GM15510 (cell line): ENCODE results near the gene SMDT1.
A peak's percentile ranks its signal among the peaks of the same experiment; 100 is the strongest.
"Not testable (repeated sequence)": the region's sequence is repeated elsewhere in the genome, so short reads cannot be mapped to it uniquely, and the experiment has no call there.

Source experiments
- POLR2A ChIP-seq: IDR thresholded peaks from 3 replicates; pipeline ENCODE4 v1.6.1; 2011; ENCODE audit warnings: borderline replicate concordance; ENCODE audit not compliant: insufficient read length; ENCODE audit errors: extremely low read depth

SMDT1 gene

DNA sequence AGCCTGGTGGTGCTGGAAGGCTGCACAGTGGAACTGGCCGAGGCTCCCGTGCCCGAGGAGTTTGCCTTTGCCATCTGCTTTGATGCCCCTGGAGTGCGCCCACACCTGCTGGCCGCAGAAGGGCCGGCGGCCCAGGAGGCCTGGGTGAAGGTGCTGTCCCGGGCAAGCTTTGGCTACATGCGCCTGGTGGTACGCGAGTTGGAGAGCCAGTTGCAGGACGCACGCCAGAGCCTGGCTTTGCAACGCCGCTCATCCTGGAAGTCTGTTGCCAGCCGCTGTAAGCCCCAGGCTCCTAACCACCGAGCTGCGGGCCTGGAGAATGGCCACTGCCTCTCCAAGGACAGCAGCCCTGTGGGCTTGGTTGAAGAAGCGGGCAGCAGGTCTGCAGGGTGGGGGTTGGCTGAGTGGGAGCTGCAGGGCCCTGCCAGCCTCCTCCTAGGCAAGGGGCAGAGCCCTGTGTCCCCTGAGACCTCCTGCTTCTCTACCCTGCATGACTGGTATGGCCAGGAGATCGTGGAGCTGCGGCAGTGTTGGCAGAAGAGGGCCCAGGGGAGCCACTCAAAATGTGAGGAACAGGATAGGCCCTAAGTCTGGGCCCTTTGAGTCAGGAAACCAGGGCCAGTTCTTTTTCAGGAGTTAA lies 1.9 kb upstream of the SMDT1 start:
- TF ChIP-seq POLR2A, result no peak

DNA sequence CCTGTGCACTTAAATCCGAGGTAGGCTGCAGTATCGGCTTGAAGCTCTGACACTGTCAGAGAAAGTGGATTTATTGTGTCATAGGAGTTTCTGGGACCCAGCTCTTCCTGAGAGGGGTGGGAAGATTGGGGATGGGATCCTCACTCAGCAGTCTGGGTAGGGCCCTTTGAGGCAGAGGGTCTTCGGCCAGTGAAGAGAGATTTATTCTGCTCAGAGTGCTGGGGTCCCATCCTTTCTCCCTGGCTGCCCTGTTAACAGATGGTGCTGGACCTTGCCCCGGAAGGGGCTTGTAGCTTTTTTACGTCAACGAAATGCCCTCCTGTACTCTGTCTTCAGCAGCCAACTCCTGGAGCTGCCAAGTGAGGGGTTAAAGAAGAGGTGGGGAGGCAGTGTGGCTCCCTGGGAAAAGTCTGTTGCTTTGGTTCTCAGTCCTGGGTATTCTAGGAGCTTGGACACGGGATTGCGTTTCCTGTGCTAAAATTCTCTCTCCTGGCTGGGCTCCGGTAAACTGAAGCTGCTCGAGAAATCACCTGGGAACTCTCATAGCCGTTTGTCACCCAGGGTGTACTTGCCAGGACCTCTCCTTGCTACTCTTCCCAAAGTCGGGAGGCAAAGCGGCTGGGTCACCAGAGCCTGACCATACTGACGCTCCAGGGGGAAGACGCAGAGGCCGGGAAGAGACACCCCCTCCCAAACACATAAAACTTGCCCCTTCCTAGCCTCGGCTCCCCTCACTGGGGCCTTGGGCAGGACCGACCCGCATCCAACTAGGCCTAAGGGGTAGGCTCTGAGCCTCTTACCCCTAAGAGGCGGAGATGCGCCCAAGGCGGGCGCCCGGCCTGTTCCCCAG lies 806 bp upstream of the SMDT1 start:
- TF ChIP-seq POLR2A, result no peak

DNA sequence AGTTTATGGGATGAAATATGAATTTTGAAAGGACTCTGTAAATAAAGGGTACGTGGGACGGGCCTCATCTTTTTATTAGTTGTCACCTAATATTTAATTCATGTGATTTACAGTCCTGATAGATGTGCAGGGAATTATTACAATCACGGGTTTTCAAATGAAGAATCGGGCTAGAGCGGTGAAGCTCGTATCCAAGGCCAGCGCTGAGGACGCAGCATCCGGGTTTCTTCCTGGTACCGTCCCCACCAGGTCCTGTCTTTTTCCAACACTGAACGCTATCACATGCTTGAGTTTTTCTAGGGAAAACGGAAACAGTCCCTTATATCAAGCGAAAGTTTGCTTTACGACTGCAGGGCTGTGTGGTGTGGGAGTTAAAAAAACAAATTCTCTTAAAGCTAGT lies 787 bp downstream of the SMDT1 start:
- TF ChIP-seq POLR2A, result no peak

DNA sequence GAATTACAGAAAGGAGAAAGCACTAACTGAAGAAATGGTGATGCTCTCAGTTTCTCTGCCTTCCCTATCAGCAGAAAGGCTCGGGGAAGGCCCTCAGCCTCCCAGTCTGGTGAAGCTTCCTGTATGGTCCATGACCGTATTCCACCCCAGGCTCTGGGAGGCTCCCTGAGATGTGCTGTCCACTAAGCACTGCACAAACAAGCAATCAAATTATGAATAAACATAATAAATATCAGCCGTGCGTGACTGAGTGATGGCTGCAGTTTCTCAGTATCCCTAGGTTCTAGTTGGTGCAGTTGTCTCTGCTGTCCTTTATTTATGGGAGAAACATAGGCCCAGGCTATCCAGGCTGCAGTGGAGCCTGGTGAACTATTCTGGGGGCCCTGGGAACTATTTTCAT lies 3.6 kb downstream of the SMDT1 start:
- TF ChIP-seq POLR2A, result no peak

DNA sequence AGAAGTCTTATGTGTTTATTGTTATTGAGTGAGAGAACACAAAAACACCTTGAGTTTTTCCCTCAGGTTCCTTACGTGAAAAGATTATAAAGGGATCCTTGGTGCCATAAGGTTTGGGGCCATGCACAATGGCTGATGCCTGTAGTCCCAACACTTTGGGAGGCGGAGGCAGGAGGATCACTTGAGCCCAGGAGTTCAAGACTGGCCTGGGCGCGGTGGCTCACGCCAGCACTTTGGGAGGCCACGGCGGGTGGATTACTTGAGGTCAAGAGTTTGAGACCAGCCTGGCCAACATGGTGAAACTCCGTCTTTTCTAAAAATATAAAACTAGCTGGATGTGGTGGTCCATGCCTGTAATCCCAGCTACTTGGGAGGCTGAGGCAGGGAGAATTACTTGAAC lies 5.4 kb downstream of the SMDT1 start:
- TF ChIP-seq POLR2A, result no peak

DNA sequence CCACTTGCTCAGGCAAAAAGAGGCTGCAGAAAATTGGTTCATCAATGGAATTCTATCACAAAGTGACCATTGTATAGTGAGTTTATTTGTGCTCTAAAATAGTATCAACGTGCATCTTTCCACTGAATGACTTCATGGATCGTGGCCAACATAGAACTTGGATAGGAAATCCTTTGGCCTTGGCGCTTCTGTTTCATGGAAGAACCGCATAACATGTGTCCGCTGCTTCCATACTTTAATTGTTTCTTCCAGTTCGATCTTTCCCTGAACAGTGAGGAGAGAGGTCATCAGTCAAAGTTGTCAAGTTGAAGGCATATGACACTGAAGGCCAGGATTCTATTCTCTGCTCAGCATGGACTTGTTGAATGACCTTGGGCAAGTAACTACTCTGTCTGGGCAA lies 6.6 kb downstream of the SMDT1 start:
- TF ChIP-seq POLR2A, result no peak

DNA sequence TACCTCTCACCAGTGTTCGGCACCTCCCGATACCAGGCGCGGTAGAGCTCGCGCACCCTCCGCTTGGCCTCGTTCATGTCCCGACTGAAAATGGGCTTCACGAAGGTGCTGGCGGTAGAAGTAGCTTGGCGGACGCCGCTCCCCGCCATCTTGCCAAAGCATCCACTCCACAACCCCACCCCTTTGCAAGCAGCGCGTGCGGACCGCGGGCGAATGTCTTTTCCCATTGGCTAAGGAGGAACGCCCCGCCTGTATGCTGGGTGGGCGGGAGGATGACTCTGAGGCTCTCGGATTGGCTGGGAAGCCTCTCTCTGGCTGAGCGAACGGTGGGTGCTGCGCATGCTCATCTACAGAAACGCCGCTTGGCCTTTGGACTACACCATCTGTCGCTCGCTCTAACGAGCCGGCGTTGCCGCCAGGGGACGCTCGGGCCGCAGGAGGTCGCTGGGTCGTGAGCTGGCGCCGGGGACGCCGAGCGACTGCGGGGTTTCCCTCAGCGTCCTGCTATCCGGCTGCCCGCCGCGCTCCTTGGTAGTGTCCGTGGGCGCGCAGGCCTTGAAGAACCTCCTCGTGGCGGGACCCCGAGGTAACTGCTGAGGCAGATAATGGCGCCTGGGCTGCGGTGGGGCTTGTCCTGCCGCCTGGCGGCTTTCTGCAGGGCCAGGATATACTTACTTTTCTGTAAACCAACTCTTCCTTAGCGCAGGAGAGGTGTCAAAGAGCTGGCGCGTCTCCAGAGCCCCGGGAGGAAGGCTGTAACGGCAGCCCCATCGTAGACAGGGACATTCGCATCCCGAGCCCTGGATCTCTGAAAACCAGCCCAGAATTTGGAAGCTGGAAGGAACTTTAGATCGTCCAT lies 11.3 kb downstream of the SMDT1 start, which contains the start of gene NDUFA6:
Gene NDUFA6 (minus strand): TSS at position 177 of the 859 bp plus-strand sequence. CDS start 28 bp downstream, at position 149.
- peak; percentile 77 for TF ChIP-seq POLR2A

DNA sequence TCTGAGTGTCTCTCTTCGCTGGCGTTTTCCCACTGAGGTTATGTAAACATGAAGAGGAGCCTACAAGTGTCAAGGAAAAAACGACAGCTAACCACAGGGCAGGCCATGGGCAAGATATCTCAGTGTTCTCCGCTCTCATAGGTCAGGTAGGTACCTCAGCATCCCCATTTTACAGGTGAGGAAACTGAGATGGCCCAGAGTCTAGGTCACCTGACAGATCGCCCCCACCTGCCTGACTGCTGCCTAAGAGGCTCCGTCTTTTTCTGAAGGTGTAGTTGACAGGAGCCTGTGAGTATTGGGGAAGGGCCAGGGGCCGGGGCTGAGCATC lies 11.9 kb downstream of the SMDT1 start:
- no peak for TF ChIP-seq POLR2A

DNA sequence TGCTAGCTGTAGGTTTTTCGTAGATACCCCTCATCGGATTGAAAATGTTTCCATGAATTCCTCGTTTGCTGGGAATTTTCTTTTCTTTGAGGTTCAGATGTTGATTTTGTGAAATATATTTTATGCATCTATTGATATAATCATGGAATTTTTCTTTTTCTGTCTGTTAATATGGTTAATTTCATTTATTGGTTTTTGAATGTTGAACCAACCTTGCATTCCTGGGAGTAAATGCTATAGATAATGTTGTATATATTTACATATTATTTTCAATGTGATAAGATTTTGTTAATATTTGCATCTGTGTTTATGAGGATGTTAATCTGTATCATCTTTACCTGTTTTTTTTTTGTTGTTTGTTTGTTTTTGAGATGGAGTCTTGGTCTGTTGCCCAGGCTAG lies 21.7 kb downstream of the SMDT1 start:
- no peak for TF ChIP-seq POLR2A

DNA sequence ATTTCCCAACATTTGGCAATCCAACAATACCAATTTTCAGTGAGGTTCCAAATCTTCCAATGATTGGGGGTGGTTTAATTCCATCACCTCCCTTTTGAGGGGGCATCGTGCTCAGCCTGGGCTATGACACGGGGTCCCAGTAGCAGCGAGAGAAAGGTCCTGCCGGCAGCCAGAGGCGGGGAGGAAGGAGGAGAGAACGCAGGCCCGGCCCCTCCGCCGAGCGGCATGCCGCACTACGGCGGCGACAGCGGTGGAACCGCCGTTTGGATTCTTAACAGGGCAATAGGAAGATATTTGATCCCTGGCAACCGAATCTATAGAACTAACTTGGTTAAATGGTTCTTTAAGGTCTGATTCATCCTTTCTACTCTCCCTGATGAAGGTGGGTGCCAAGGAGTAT lies 29.3 kb downstream of the SMDT1 start:
- no peak for TF ChIP-seq POLR2A

DNA sequence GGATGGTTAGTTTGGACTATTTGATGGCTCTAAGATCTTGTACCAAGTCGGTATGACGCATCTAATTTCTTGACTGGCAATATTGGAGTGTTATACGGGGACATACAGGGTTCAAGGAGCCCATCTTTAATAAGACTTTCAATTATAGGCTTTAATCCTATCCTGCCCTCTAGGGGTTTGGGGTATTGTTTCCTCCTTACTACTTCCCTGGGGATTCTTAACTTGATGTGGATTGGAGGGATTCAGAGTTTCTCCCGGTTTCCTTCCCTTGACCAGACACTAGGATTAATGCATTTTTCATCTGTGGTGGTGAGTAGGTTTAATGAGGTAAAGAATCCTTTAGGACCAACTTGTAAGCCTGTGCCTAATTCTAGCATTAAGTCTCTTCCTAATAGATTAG lies 32.3 kb downstream of the SMDT1 start:
- TF ChIP-seq POLR2A, result no peak

DNA sequence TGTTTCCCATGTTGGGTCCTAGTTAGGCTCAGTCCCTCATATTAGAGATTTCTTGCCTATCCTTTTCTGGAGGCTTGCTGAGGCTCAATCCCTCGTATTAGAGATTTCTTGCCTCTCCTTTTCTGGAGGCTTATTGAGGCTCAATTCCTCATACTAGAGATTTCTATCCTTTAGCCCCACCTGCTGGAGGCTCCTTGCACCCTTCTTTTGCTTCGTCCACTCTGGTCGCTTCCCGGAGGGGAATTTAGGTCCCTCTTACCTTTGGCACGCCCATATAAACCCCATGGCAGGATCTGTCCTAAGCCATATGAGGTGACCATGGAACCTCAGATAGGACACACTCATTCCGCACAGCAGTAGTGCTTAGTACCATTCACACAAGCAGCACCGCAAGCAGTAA lies 35.2 kb downstream of the SMDT1 start:
- no peak for TF ChIP-seq POLR2A

DNA sequence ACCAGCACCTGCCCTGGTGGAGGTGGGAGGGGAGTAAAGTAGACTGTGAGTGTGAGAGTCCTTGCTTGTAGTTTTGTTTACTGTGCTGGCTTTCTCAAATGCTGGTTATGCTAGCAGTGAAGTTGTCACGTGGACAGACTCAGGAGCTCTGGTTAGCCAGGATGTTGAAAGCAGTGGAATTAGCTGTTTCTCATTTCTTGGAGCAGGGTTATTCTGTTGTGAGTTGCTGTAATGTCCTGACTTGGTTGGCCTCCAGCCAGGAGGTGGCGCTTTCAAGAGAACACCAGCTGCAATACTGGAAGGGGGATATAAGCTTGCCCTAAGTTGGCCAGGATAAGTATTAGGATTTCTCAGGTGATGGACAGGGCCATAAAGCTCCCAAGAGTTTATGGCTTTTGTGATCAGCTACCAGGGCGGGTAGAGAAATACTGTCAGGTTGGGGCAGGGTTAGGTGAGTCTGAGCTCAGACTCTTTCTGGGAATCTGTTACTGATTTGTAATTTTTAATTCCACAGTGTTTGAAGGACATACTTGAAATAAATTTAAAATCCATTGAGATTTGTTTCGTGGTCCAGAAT lies 37.4 kb downstream of the SMDT1 start:
- no peak for TF ChIP-seq POLR2A

DNA sequence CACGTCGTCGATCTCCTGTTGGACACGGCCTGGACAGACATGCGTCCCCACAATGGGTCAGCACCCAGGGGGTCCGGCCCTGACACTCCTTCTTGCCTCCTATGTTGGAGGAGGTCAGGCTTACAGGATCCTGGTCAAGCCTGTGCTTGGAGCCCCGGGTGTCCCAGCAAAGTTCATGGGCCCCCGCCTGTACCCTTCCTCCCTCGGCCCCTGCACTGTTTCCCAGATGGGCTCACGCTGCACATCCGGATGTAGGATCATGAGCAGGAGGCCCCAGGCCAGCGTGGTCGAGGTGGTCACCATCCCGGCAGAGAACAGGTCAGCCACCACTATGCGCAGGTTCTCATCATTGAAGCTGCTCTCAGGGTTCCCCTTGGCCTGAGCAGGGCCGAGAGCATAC lies 48.1 kb downstream of the SMDT1 start:
- no peak for TF ChIP-seq POLR2A

DNA sequence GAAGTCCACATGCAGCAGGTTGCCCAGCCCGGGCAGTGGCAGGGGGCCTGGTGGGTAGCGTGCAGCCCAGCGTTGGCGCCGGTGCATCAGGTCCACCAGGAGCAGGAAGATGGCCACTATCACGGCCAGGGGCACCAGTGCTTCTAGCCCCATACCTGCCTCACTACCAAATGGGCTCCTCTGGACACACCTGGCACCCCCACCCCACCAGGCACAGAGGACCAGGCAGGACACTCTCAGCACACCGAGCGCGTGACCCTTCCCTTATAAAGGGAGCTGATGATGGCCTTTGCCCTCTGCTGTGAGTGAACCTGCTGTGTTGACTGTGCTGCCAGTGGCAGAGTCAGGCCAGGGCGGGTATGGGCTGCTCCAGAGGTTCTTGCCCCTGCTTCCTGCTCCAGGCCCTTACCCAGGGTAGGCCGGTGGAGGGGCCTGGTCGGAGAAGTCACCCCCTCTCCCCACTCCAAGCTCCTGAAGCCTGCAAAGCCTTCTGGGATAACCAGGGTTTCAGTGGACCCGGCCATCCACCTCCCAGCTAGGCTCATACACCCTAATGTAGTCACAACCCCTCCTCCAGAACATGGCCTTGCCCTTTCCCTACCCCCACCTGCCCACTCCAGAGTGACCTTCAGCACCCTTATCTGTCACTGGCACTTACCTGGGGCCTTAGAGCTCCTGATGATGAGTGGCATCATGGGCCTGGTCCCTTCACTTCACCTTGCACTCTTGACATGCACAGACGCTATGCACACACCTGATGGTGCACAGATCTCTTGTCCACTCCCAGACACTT lies 51.3 kb downstream of the SMDT1 start, which contains the start of gene CYP2D6:
Gene CYP2D6 (minus strand): TSS at position 172 of the 793 bp plus-strand sequence. CDS start 19 bp downstream, at position 153.
- not testable (repeated sequence) for TF ChIP-seq POLR2A

DNA sequence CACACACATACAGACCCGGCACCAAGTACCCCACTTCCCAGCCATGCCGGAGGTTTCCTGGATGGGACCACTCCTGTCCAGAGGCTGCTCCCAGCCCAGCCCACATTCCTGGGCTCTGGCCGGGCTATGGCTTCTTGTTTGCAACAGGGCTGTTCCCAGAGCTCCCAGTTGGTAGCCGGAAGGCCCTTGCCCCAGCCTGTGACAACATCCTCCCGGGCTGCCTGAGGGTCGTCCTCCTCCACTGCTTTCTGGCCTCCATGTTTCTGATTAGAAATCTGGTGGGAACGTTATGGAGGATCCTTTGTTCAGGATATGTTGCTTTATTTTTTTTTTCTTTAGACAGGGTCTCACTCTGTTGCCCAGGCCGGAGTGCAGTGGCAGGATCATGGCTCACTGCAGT lies 52.1 kb downstream of the SMDT1 start:
- TF ChIP-seq POLR2A, result no peak
